ENCODE measurements around the gene USP35.

The USP35 gene

DNA sequence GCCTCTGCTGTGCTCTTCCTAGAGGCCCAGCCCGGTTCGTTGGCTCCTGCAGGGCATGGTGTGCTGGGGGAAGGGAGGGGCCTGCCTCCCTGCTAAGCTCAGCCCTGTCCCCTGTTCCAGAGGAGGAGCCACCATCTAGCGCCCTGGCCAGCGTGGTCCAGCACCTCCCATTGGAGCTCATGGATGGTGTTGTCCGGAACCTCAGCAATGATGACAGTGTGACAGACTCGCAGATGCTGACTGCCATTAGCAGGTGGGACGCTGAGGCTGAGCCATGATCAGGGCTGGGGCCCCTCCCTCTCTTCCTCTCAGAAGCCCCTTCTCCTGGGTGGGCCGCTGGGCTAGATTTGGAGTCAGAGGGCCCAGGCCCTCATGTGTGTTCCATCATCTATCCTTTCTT lies 9.1 kb downstream of the USP35 start:
- Mint-ChIP-seq H3K4me1 (ENCODE audit: low read depth in 2 of 2) (peaks cover 16 to 27% of the 10 kb centered on the region in 2 donors), H3K27me3 (no peaks in the 10 kb centered on the region), H3K9me3 (no peaks in the 10 kb centered on the region), H3K4me3 (no peak overlapping the region), H3K36me3 (ENCODE audit: insufficient read depth) (peaks cover 2% of the 10 kb centered on the region), H3K27ac (no peak overlapping the region)
- ATAC-seq (replicated peaks) (no peak), DNase-seq (no peak)

GRCh38 chr11:78199015-78199652 lies 10.4 kb downstream of the USP35 start:
- Mint-ChIP-seq H3K4me1 (ENCODE audit: low read depth in 2 of 2) (peaks cover 20 to 32% of the 10 kb centered on the region in 2 donors), H3K27me3 (no peaks in the 10 kb centered on the region), H3K36me3 (ENCODE audit: insufficient read depth) (peaks cover 10% of the 10 kb centered on the region), H3K9me3 (no peaks in the 10 kb centered on the region), H3K27ac (peak overlapping the region; percentile 93 to 95), H3K4me3 (no peak overlapping the region)
- ATAC-seq (replicated peaks) (no peak), DNase-seq (no peak)

GRCh38 chr11:78199653-78200015 lies 10.9 kb downstream of the USP35 start:
- Mint-ChIP-seq H3K4me3 (no peak overlapping the region), H3K27ac (peak overlapping the region; percentile 93 to 95), H3K9me3 (no peaks in the 10 kb centered on the region), H3K4me1 (ENCODE audit: low read depth in 2 of 2) (peaks cover 22 to 31% of the 10 kb centered on the region in 2 donors), H3K27me3 (no peaks in the 10 kb centered on the region), H3K36me3 (ENCODE audit: insufficient read depth) (peaks cover 10% of the 10 kb centered on the region)
- ATAC-seq (replicated peaks) (no peak), DNase-seq (no peak)

GRCh38 chr11:78200061-78200460 lies 11.3 kb downstream of the USP35 start:
- Mint-ChIP-seq H3K4me1 (ENCODE audit: low read depth in 2 of 2) (peaks cover 24 to 29% of the 10 kb centered on the region in 2 donors), H3K27ac (peak overlapping the region; percentile 93 to 95), H3K4me3 (no peak overlapping the region), H3K9me3 (no peaks in the 10 kb centered on the region), H3K27me3 (no peaks in the 10 kb centered on the region), H3K36me3 (ENCODE audit: insufficient read depth) (peaks cover 10% of the 10 kb centered on the region)
- DNase-seq (no peak), ATAC-seq (replicated peaks) (no peak)

DNA sequence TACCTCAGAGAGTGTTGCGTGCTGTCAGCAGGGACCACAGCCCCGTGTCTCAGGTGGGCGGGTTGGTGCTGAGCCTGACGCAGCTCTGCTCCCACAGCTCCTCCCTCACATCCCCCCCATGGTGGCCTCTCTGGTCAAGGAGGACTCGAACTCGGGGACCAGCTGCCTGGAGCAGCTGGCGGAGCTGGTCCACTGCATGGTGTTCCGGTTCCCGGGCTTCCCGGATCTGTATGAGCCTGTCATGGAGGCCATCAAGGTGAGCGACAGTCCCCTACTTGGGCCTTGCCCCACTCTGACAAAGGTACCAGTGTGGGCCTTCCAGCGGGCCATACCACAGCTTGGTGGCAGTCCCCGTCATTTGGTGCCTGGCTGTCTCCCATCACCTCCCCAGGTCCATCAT lies 11.8 kb downstream of the USP35 start:
- H3K9me3 Mint-ChIP-seq, result no peaks in the 10 kb centered on the region
- H3K27me3 Mint-ChIP-seq, result no peaks in the 10 kb centered on the region
- H3K36me3 Mint-ChIP-seq (ENCODE audit: insufficient read depth), result peaks cover 10% of the 10 kb centered on the region
- H3K27ac Mint-ChIP-seq, result peak overlapping the region; percentile 93 to 95
- no peak for ATAC-seq (replicated peaks)
- no peak for DNase-seq
- H3K4me3 Mint-ChIP-seq, result no peak overlapping the region
- H3K4me1 Mint-ChIP-seq (ENCODE audit: low read depth in 2 of 2), result peaks cover 24 to 29% of the 10 kb centered on the region in 2 donors

GRCh38 chr11:78201096-78201818 lies 12.5 kb downstream of the USP35 start:
- no peaks in the 10 kb centered on the region for H3K9me3 Mint-ChIP-seq
- peaks cover 22 to 29% of the 10 kb centered on the region in 2 donors for H3K4me1 Mint-ChIP-seq (ENCODE audit: low read depth in 2 of 2)
- DNase-seq, result no peak
- peak overlapping the region in 1 of 2 donors; percentile 41 for H3K4me3 Mint-ChIP-seq
- peaks cover 10% of the 10 kb centered on the region for H3K36me3 Mint-ChIP-seq (ENCODE audit: insufficient read depth)
- H3K27ac Mint-ChIP-seq, result peak overlapping the region; percentile 93 to 95
- no peaks in the 10 kb centered on the region for H3K27me3 Mint-ChIP-seq
- no peak for ATAC-seq (replicated peaks)

DNA sequence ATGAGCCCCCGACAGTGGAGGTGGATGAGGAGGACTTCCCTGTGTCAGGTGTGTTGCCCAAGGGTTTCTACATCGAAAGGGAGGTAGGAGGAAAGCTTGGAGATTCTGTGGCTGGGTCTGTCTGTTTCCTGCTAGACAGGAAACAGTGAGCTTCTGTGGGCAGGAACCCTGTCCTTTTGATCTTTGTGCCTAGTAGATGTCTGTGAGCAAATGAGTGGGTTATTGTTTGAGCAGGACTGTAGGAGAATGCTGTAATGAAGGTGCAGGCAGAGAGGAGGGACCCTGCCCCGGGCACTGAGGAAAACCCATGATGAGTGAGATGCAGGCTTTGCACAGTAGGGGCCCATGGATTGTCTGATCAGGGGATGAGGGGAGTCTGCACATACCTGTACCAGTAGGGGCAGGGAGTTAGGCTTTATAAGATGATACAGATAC lies 14.0 kb downstream of the USP35 start:
- Mint-ChIP-seq H3K4me3 (peak overlapping the region; percentile 73 to 82), H3K27me3 (no peaks in the 10 kb centered on the region), H3K9me3 (no peaks in the 10 kb centered on the region), H3K27ac (peak overlapping the region; percentile 93 to 95), H3K4me1 (ENCODE audit: low read depth in 2 of 2) (peaks cover 22 to 29% of the 10 kb centered on the region in 2 donors), H3K36me3 (ENCODE audit: insufficient read depth) (peaks cover 10% of the 10 kb centered on the region)
- ATAC-seq (replicated peaks) (peak; percentile 84), DNase-seq (peak; percentile 55 to 63 (median 58))

- peak; percentile 77 for ATAC-seq (replicated peaks)
- DNase-seq, result peak; percentile 45 to 58 (median 53)
Observed at GRCh38 chr11:78203184-78203583, 14.5 kb downstream of the USP35 start.

DNA sequence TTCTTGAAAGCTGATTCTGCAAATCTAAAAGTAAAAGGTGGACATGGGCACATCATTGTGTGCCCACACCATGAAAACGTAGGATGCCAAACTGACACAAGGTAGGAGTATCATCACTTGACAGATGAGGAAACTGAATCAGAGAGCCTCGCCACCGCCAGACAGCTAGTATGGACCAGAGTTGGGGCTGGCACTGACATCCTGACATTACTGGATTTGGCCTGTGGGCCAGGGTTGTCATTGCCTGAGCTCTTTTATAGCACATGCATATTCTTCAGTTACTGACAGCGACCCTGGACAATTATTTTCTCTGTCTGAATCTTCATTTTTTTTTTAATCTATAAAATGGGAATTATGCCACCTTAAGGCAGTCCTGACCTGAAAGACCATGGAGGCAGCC lies 16.5 kb downstream of the USP35 start:
- H3K4me3 Mint-ChIP-seq, result no peak overlapping the region
- peaks cover 18% of the 10 kb centered on the region for H3K36me3 Mint-ChIP-seq (ENCODE audit: insufficient read depth)
- H3K27ac Mint-ChIP-seq, result peak overlapping the region; percentile 89 to 93

More at GRCh38 chr11:78203184-78203583, 14.5 kb downstream of the USP35 start:
- Mint-ChIP-seq H3K27me3 (no peaks in the 10 kb centered on the region), H3K4me1 (ENCODE audit: low read depth in 2 of 2) (peaks cover 22 to 29% of the 10 kb centered on the region in 2 donors), H3K4me3 (peak overlapping the region; percentile 73 to 82), H3K9me3 (no peaks in the 10 kb centered on the region), H3K36me3 (ENCODE audit: insufficient read depth) (peaks cover 12% of the 10 kb centered on the region), H3K27ac (peak overlapping the region; percentile 93 to 95)

DNA sequence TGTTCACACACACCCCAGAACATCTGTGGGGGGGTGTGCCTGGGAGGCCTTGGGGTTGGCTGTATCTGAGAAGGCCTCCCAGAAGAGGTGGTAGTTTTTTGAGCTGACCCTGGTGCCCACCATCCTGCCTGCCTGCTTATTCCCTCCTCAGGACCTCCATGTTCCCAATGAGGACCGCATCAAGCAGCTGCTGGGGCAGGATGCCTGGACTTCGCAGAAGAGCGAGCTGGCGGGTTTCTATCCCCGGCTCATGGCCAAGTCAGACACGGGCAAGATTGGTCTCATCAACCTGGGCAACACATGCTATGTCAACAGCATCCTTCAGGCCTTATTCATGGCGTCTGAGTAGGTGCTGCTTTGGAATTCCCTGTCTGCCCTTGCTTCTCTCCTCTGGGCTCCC lies 17.0 kb downstream of the USP35 start:
- H3K36me3 Mint-ChIP-seq (ENCODE audit: insufficient read depth), result peaks cover 20% of the 10 kb centered on the region
- H3K27me3 Mint-ChIP-seq, result no peaks in the 10 kb centered on the region
- peak overlapping the region; percentile 38 to 93 for H3K27ac Mint-ChIP-seq
- H3K9me3 Mint-ChIP-seq, result no peaks in the 10 kb centered on the region
- H3K4me3 Mint-ChIP-seq, result no peak overlapping the region
- DNase-seq (no peak), ATAC-seq (replicated peaks) (no peak)
- peaks cover 22 to 29% of the 10 kb centered on the region in 2 donors for H3K4me1 Mint-ChIP-seq (ENCODE audit: low read depth in 2 of 2)

More for the DNA sequence above, 16.5 kb downstream of the USP35 start:
- no peak for DNase-seq
- Mint-ChIP-seq H3K4me1 (ENCODE audit: low read depth in 2 of 2) (peaks cover 22 to 29% of the 10 kb centered on the region in 2 donors), H3K27me3 (no peaks in the 10 kb centered on the region), H3K9me3 (no peaks in the 10 kb centered on the region)
- ATAC-seq (replicated peaks), result no peak

DNA sequence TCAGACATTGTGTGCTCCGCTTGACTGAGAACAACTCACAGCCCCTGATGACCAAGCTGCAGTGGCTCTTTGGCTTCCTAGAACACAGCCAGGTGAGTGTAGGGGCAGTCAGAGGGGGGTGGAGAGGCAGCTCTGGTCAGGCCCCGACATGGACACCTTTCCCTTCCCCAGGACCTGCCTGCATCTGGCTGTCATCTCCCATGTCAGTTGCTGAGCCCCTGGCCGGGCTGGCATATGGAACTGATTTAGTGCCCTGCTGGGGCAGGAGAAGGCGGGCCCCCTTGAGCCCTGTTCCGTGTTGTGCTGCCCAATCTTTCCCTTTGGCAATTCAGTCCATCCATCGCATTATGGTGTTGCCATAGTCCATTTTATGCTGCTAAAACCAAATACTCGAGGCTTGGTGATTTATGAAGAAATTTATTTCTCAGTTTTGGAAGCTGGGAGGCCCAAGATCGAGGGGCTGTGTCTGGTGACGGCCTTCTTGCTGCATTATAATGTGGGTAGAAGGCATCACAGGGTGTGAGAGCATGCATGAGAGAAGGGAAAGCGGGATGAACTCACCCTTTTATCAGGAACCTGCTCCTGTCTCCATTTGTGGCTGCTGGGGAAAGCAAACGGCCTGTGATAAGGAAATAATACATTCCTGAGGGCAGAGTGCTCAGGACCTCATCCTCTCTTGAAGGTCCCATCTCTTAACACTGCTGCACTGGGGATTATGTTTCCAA lies 19.0 kb downstream of the USP35 start:
- Mint-ChIP-seq H3K27ac (peak overlapping the region; percentile 0 to 71), H3K36me3 (ENCODE audit: insufficient read depth) (peaks cover 19% of the 10 kb centered on the region), H3K9me3 (no peaks in the 10 kb centered on the region), H3K4me1 (ENCODE audit: low read depth in 2 of 2) (peaks cover 11 to 13% of the 10 kb centered on the region in 2 donors), H3K27me3 (no peaks in the 10 kb centered on the region), H3K4me3 (no peak overlapping the region)
- ATAC-seq (replicated peaks) (no peak), DNase-seq (no peak)

DNA sequence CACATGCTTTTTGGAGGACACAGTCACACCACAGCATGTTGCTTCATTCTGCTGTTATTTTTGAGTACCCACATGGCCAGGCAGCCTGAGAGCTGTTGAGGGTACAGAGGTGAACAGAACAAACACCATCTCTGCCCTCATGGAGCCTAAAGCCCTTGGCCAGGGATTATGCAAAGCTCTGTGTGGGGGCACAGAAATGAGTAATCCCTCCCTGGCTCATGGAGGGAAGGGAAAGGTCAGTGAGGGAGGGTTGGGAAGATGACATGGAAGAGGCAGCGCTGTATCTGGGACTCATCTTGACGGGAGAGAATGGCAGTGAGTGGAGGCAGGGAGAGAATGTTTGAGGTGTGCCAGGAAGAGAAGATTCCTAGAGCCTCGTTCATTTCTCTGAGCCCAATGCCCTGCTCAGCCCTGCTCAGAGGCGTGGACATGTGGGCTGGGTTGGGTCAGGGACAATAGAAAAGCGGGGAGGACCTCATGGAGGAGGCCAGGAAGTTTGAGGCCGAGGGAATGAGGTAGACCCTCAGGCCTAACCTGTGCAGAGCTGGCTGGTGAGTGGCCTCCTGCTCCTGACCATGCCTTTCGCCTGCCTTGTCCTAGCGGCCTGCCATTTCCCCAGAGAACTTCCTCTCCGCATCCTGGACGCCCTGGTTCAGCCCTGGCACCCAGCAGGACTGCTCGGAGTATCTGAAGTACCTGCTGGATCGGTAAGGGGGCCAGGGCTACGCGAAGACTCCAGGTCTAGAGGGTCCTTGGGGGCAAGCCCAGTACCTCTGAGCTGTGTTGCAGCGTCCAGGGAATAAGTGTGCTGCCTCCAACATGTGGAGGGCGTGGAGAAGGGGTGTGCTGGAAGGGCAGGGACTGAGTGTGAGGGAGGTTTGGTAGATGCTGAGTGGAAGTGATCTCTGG lies 19.8 kb downstream of the USP35 start:
- Mint-ChIP-seq H3K27me3 (no peaks in the 10 kb centered on the region), H3K9me3 (no peaks in the 10 kb centered on the region), H3K36me3 (ENCODE audit: insufficient read depth) (peaks cover 11% of the 10 kb centered on the region), H3K4me3 (no peak overlapping the region), H3K4me1 (ENCODE audit: low read depth in 2 of 2) (peaks cover 5 to 7% of the 10 kb centered on the region in 2 donors), H3K27ac (peak overlapping the region; percentile 0 to 71)
- ATAC-seq (replicated peaks), result no peak
- DNase-seq, result no peak

GRCh38 chr11:78209478-78209877 lies 20.8 kb downstream of the USP35 start:
- peaks cover 3 to 5% of the 10 kb centered on the region in 2 donors for H3K4me1 Mint-ChIP-seq (ENCODE audit: low read depth in 2 of 2)
- no peak overlapping the region for H3K27ac Mint-ChIP-seq
- H3K4me3 Mint-ChIP-seq, result no peak overlapping the region
- H3K36me3 Mint-ChIP-seq (ENCODE audit: insufficient read depth), result peaks cover 11% of the 10 kb centered on the region
- ATAC-seq (replicated peaks), result no peak
- no peak for DNase-seq
- no peaks in the 10 kb centered on the region for H3K9me3 Mint-ChIP-seq
- no peaks in the 10 kb centered on the region for H3K27me3 Mint-ChIP-seq

Measured in effector memory CD8-positive, alpha-beta T cell (primary cell).